ENCODE results near the gene CPT1A. TPM values are rescaled to one million over a fixed set of nuclear protein-coding genes. Genes with fewer than 3 reads are reported as not detected.

CPT1A gene
- total RNA-seq, 1 donor from 2014 or later, result 33.3 TPM

DNA sequence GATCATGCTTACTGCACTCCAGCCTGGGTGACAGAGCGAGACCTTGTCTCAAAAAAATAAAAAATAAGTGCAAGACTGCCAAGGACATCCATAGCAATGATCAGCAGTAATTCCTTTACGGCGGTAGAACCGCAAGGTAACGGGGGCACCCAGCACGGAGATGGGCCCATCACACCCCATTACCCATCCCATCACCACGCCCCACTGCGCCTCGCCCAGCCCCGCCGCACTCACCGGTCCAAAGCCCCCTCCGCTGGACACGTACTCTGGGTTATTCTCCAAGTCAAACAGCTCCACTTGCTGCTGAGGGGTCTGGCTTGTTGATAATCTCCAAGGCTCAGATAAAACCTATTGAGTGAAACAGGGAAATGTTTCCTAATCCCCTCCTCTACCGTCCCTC lies 81.7 kb downstream of the CPT1A start:
- no peak for DNase-seq (ENCODE audit: low spot score)

- DNase-seq (ENCODE audit: low spot score), result no peak
Observed at GRCh38 chr11:68757711-68758110, 84.0 kb downstream of the CPT1A start.

DNA sequence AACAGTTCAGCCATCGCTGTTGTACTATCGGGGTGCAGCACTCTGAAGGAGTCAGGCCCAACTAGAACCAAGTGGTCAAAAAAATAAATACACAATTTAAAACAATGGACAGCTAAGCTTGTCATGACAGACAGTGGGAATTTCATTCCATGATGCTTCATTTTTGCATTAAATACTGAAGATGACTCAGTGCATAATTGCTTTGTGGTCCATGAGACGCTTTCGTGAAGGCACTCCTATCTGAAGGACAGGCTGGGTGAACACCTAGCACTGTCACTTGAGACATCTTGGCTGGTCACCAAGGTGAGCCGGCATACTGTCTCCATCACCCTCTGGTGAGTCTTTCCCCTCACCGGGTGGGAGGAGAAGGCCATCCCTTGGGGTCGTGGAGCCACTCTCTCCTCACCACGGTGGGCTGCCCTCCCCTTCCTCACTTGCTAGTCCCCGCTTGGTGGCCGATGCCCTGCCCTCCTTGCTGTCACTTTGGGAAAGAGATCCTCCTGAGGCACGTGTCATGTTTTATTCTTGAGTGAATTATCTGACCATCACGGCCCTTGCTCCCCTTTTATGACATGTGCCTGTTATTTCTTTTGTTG lies 85.4 kb downstream of the CPT1A start:
- no peak for DNase-seq (ENCODE audit: low spot score)

- no peak for DNase-seq (ENCODE audit: low spot score)
Observed at GRCh38 chr11:68753300-68753699, 88.4 kb downstream of the CPT1A start.

DNA sequence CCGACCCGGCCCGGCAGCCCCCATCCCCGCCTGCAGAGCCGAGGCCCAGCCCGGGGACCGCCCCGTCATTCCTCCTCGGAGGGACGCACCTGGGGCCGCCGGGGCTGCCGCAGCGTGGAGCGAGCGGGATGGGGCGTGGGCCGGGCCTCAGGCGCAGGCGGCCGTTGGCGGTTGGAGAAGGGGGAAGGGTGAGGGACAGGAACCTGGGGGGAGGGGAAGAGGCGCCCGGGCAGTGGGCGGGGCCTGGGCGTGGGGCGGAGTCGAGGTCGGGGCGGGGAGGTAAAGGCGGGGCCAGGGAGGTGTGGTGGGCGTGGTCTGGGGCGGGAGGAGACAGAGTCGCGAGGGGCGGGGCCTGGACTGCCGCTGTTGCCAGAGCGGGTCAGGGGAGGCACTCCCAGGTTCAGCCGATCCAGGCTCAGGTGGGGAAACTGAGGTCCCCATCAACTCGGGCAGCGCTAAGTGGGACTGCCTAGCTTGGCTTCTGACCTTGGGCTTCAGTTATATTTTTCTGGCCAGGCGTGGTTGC lies 90.3 kb downstream of the CPT1A start, which contains the start of gene TESMIN:
Gene TESMIN (minus strand): TSS at position 190 of the 526 bp plus-strand sequence. CDS start 860 bp downstream, outside the sequence.
- DNase-seq (ENCODE audit: low spot score), result peak; percentile 94

GRCh38 chr11:68751004-68751325 lies 90.8 kb downstream of the CPT1A start:
- DNase-seq (ENCODE audit: low spot score), result no peak

- no peak for DNase-seq (ENCODE audit: low spot score)
Observed at GRCh38 chr11:68750195-68751003, 91.3 kb downstream of the CPT1A start.

GRCh38 chr11:68749229-68750123 lies 92.2 kb downstream of the CPT1A start:
- no peak for DNase-seq (ENCODE audit: low spot score)

DNA sequence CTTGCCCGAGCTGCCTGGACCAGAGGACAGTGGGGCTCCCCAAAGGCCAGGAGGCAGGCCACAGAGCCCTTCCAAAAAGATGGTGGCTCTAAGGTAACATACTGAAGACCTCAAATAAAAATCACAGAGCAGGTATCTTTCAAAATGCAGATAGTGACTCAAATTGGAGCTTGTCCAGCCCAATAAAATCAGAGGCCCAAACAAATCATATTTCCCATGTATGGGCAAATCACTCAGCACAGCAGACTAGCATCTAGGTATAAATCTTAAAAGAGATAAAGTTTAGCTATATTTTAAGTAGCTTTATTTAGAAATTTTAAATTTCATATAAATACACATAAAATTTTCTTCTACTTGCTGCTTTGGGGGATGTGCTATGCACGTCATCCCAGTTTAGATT lies 93.7 kb downstream of the CPT1A start:
- no peak for DNase-seq (ENCODE audit: low spot score)

DNA sequence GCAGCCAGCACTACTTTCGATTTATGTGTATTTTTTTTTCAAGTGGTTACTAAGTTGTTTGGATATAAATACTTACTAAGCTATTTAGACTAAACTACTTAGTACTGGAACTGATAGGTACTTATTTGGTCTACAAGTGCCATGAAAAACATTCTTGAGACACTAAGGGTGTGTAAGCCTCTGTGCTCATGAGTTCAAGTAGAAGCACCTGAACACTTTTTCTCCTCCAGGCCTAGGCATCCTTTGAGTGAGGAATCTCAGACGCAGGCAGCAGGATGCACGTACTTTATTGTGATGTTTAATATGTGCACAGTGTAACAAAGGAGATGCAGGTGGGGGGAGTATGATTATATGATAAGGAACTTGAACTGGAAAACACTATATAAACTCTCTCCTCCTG lies 98.2 kb downstream of the CPT1A start:
- no peak for DNase-seq (ENCODE audit: low spot score)

DNA sequence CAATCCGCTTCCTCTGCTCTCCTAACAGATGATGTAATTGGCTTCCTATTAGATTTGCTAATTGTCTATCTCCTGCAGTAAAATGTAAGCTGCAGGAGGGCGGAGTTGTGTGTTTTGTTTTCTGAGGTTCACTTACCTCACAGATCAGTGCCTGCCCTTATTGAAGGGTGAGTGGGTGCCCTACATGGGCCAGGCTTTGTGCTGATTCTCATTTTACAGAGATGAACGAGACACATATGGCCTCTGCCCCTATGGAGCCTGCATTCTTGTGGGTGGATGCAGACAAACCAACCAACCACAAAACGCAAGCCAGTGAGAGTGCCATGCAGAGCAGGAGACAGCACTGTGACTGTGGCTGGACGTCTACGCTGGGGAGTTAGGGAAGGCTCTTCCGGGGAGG lies 100.3 kb downstream of the CPT1A start:
- DNase-seq (ENCODE audit: low spot score), result no peak

DNA sequence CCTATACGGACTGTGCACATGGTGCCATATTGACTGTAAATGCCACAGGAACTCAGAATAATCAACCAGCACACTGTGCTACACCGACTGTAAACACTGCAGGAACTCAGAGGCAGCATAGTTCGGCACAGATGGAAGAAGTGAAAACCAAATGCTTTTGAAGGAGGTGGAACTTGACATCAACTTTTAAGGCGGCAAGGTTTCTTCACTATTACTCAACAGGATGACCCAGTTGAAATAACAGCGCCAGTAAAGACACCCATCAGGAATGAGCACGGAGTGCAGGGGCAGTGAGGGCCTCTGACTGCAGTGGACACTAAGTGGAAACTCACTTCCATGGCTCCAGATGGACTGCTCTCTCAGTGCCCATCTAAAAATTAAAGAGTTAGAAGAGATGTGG lies 106.1 kb downstream of the CPT1A start:
- no peak for DNase-seq (ENCODE audit: low spot score)

GRCh38 chr11:68735125-68735524 lies 106.6 kb downstream of the CPT1A start:
- DNase-seq (ENCODE audit: low spot score), result no peak

GRCh38 chr11:68734111-68734510 lies 107.6 kb downstream of the CPT1A start:
- DNase-seq (ENCODE audit: low spot score), result no peak

DNA sequence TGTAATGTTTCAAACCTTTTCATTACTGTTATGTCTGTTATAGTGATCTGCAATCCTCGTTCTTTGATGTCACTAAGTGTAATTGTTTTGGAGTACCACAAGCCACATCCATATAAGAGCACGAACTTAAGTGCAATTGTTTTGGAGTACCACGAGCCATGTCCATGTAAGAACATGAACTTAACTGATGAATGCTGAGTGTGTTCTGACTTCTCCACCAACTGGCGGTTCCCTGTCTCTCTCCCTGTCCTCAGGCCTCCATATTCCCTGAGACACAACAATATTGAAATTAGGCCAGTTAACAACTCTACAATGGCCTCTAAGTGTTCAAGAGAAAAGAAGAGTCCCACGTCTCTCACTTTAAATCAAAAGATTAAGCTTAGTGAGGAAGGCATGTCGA lies 113.9 kb downstream of the CPT1A start:
- DNase-seq (ENCODE audit: low spot score), result no peak

DNA sequence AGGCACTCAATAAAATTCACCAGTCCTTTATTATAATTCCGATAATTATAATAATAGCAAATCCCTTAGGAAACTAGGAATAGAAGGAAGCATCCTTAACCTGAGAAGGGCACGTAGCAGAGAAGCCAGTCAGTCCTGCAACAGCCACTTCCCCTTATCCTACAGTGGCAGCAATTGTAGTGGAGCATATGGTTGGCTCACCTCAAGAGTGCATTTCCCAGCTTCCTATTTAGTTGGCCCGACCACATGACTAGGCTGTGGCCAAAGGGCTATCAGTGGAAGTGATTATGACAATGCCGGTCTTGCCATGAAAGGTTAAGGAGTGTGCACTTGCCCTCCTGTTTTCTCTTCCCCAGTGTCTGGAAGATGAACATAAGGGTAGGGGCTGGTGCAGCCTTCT lies 117.4 kb downstream of the CPT1A start:
- no peak for DNase-seq (ENCODE audit: low spot score)

GRCh38 chr11:68722143-68722542 lies 119.6 kb downstream of the CPT1A start:
- DNase-seq (ENCODE audit: low spot score), result no peak

GRCh38 chr11:68721075-68721474 lies 120.6 kb downstream of the CPT1A start:
- no peak for DNase-seq (ENCODE audit: low spot score)

DNA sequence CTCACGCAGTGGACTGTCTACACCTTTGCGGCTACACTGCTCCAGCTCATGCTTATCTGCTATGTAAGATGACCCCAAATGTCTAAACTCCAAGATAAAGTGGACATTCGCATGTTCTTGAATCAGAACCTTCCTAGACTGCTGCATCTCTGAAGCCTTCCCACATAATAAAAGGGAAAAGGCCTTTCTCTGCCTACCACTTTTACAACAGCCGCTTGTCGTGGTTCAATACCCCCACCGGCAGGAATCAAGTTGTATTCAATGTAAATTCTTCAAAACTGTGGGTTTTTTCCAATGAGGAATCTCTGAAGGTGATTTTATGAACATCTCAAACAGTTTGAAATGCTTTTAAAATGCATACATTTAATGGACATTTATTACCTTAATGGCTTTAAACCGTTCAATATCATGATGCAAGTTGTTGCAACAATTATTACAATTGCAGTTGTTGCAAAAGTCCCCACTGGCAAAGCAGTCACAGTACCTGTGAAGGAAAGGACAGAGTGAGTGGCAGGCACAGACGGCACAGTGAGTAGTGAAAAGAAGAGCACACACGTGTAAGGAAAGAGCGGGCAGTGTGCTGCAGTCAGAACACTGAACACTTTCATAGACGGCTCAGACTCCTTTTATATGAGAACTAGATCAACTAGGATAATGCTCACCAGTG lies 126.1 kb downstream of the CPT1A start:
- no peak for DNase-seq (ENCODE audit: low spot score)

- no peak for DNase-seq (ENCODE audit: low spot score)
Observed at GRCh38 chr11:68714060-68714856, 127.5 kb downstream of the CPT1A start.

DNA sequence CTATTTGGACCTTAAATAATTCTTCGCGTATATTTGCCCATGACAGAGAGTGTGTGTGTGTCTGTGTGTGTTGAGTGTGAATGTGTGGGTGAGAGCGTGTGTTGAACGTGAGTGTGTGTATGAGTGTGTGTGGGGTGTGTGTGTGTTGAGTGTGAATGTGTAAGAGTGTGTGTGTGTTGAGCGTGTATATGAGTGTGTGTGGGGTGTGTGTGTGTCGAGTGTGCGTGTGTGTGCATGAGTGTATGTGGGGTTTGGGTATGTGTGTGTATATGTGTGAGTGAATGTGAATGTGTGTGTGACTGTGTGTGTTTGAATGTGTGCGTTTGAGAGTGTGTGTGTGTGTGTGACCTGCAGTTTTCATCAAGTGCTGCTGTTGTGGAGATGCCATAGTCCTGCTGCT lies 130.6 kb downstream of the CPT1A start:
- no peak for DNase-seq (ENCODE audit: low spot score)
